Kidney epithelial cell (primary cell): ENCODE measurements around the gene OR2V2. TPM values are rescaled to one million over a fixed set of nuclear protein-coding genes. Genes with fewer than 3 reads are reported as not detected.

Source experiments
- DNase-seq: peaks from one replicate; pipeline ENCODE4 v3.0.0-alpha.2; 2010; ENCODE audit warnings: low read depth
- H3K27me3 ChIP-seq: 2 replicates; pipeline ENCODE4 v1.6.0; 2011; ENCODE audit warnings: low read length; ENCODE audit not compliant: control insufficient read depth, insufficient read depth
- H3K36me3 ChIP-seq: 2 replicates; pipeline ENCODE4 v1.5.1; 2011; ENCODE audit warnings: low read length; ENCODE audit not compliant: control insufficient read depth, insufficient read depth
- H3K4me3 ChIP-seq: 2 replicates; pipeline ENCODE4 v1.5.1; 2011; ENCODE audit warnings: low read depth, mild to moderate bottlenecking, control low read depth, low read length
- CTCF ChIP-seq: IDR thresholded peaks from 2 replicates; pipeline ENCODE4 v1.5.1; 2011; ENCODE audit warnings: mild to moderate bottlenecking, moderate library complexity, low read length, control low read depth, inconsistent platforms; ENCODE audit not compliant: insufficient read depth, poor library complexity, severe bottlenecking
- total RNA-seq: library from RNA; depleted of rRNA; stranded (reverse); fragments of >200 nt; gene quantifications from 2 replicates; pipeline ENCODE4 v1.2.3, GENCODE V29; 2015

The OR2V2 gene
- total RNA-seq, 1 donor from 2014 or later = not detected

GRCh38 chr5:181181650-181182565, 34.5 kb downstream of the OR2V2 start:
- H3K36me3 ChIP-seq = no peaks in the 10 kb centered on the region
- H3K4me3 ChIP-seq = no peak overlapping the region
- TF ChIP-seq CTCF = peak; percentile 74
- no peak for DNase-seq
- no peaks in the 10 kb centered on the region for H3K27me3 ChIP-seq

- DNase-seq = no peak
- no peaks in the 10 kb centered on the region for H3K27me3 ChIP-seq
- TF ChIP-seq CTCF = no peak
- no peaks in the 10 kb centered on the region for H3K36me3 ChIP-seq
- H3K4me3 ChIP-seq = no peak overlapping the region
These were observed 35.3 kb downstream of the OR2V2 start for GRCh38 chr5:181182651-181183050.

GRCh38 chr5:181184845-181185216, 37.4 kb downstream of the OR2V2 start:
- no peaks in the 10 kb centered on the region for H3K27me3 ChIP-seq
- no peak overlapping the region for H3K4me3 ChIP-seq
- DNase-seq = no peak
- H3K36me3 ChIP-seq = no peaks in the 10 kb centered on the region
- no peak for TF ChIP-seq CTCF

- H3K36me3 ChIP-seq = no peaks in the 10 kb centered on the region
These were observed 38.2 kb downstream of the OR2V2 start for GRCh38 chr5:181185560-181185959.

GRCh38 chr5:181186022-181186421, 38.6 kb downstream of the OR2V2 start:
- H3K36me3 ChIP-seq = no peaks in the 10 kb centered on the region
- TF ChIP-seq CTCF = no peak
- no peak for DNase-seq
- H3K4me3 ChIP-seq = no peak overlapping the region
- H3K27me3 ChIP-seq = no peaks in the 10 kb centered on the region

More at GRCh38 chr5:181185560-181185959, 38.2 kb downstream of the OR2V2 start:
- Histone ChIP-seq H3K4me3 (no peak overlapping the region), H3K27me3 (no peaks in the 10 kb centered on the region)
- DNase-seq = no peak
- TF ChIP-seq CTCF = no peak
